ENCODE measurements around the gene IGF1R.

Gene IGF1R

DNA sequence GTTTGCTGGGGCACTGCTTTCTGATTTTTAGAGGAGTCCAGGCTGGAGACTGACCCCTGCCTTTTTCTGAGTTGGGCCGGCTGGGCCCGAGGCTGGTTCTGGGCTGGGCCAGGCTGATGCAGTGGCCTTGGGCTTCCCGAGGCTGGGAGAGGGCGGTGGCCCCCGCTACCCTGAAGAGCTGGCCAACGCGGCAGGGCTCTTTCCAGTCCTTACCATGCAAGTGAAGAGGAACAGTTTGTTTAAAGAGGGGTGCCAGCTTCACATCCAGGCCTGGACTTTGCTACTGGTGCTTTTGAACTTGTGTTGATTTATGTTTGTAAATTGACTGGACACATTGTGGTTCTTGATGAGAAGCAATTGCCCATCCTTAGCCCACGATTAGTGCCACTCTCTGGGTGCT is 15.3 kb downstream of the IGF1R start:
- H3K4me3 ChIP-seq (replicated peaks; ENCODE audit: insufficient read depth, low read length): no peak overlapping the region
- no peak for DNase-seq (ENCODE audit: low read depth in 1 of 2, low spot score in 1 of 2)
- no peaks in the 10 kb centered on the region for H3K27me3 ChIP-seq (ENCODE audit: insufficient read depth, poor library complexity, severe bottlenecking)
- TF ChIP-seq, protein P1, sequence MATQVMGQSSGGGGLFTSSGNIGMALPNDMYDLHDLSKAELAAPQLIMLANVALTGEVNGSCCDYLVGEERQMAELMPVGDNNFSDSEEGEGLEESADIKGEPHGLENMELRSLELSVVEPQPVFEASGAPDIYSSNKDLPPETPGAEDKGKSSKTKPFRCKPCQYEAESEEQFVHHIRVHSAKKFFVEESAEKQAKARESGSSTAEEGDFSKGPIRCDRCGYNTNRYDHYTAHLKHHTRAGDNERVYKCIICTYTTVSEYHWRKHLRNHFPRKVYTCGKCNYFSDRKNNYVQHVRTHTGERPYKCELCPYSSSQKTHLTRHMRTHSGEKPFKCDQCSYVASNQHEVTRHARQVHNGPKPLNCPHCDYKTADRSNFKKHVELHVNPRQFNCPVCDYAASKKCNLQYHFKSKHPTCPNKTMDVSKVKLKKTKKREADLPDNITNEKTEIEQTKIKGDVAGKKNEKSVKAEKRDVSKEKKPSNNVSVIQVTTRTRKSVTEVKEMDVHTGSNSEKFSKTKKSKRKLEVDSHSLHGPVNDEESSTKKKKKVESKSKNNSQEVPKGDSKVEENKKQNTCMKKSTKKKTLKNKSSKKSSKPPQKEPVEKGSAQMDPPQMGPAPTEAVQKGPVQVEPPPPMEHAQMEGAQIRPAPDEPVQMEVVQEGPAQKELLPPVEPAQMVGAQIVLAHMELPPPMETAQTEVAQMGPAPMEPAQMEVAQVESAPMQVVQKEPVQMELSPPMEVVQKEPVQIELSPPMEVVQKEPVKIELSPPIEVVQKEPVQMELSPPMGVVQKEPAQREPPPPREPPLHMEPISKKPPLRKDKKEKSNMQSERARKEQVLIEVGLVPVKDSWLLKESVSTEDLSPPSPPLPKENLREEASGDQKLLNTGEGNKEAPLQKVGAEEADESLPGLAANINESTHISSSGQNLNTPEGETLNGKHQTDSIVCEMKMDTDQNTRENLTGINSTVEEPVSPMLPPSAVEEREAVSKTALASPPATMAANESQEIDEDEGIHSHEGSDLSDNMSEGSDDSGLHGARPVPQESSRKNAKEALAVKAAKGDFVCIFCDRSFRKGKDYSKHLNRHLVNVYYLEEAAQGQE (IDR thresholded peaks at IDR 0.05; ENCODE audit: insufficient replicate concordance, low read depth): no peak
- TF ChIP-seq GABPA (IDR thresholded peaks at IDR 0.05; ENCODE audit: low read depth): no peak
- TF ChIP-seq, protein P2, sequence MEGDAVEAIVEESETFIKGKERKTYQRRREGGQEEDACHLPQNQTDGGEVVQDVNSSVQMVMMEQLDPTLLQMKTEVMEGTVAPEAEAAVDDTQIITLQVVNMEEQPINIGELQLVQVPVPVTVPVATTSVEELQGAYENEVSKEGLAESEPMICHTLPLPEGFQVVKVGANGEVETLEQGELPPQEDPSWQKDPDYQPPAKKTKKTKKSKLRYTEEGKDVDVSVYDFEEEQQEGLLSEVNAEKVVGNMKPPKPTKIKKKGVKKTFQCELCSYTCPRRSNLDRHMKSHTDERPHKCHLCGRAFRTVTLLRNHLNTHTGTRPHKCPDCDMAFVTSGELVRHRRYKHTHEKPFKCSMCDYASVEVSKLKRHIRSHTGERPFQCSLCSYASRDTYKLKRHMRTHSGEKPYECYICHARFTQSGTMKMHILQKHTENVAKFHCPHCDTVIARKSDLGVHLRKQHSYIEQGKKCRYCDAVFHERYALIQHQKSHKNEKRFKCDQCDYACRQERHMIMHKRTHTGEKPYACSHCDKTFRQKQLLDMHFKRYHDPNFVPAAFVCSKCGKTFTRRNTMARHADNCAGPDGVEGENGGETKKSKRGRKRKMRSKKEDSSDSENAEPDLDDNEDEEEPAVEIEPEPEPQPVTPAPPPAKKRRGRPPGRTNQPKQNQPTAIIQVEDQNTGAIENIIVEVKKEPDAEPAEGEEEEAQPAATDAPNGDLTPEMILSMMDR (IDR thresholded peaks at IDR 0.05; ENCODE audit: insufficient read depth, low read length): no peak
- TF ChIP-seq SPI1 (IDR thresholded peaks at IDR 0.05; ENCODE audit: borderline replicate concordance, low read depth): no peak
- no peak for TF ChIP-seq POLR2AphosphoS5 (IDR thresholded peaks at IDR 0.05; ENCODE audit: low read depth)
- no peak overlapping the region for H3K27ac ChIP-seq (replicated peaks)

DNA sequence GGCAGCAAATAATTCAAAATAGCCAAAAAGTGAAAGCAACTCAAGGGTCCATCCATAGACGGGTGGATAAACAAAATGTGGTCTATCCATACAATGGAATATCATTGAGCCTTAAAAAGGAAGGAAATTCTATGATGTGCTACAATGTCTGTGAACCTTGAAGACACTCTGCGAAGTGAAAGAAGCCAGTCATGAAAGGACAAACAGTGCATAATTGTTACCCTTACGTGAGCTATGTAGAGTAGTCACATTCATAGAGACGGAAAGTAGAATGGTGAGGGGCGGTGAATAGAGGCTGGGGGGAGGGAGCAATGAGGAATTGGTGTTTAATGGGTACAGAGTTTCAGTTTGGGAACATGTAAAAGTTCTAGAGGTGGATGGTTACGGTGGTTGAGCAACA is 18.1 kb downstream of the IGF1R start:
- H3K4me3 ChIP-seq (replicated peaks; ENCODE audit: insufficient read depth, low read length): no peak overlapping the region
- H3K27ac ChIP-seq (replicated peaks): no peak overlapping the region
- TF ChIP-seq GABPA (IDR thresholded peaks at IDR 0.05; ENCODE audit: low read depth) (no peak), SPI1 (IDR thresholded peaks at IDR 0.05; ENCODE audit: borderline replicate concordance, low read depth) (no peak), POLR2AphosphoS5 (IDR thresholded peaks at IDR 0.05; ENCODE audit: low read depth) (no peak)
- TF ChIP-seq, protein P2 (IDR thresholded peaks at IDR 0.05; ENCODE audit: insufficient read depth, low read length): no peak
- TF ChIP-seq, protein P1 (IDR thresholded peaks at IDR 0.05; ENCODE audit: insufficient replicate concordance, low read depth): no peak
- DNase-seq (ENCODE audit: low read depth in 1 of 2, low spot score in 1 of 2): no peak
- H3K27me3 ChIP-seq (ENCODE audit: insufficient read depth, poor library complexity, severe bottlenecking): no peaks in the 10 kb centered on the region

DNA sequence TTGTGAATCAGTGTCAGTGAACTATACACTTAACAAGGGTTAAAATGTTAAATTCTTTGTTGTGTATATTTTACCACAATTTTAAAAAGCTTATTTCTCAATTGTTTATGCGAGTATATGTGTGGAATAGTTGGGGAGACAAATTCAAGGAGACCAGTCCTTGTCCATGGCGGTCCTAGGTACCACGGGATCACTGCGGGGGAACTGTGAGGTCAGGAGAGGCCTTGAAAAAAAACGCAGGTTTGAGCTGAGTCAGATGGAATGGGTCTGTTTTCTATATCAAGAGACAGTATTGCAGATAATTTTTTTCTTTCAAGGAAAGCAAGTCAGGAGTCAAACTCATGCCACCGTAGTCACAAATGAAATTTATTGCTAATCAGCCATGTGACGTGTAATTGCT is 18.5 kb downstream of the IGF1R start:
- Histone ChIP-seq H3K27me3 (ENCODE audit: insufficient read depth, poor library complexity, severe bottlenecking) (no peaks in the 10 kb centered on the region), H3K27ac (replicated peaks) (no peak overlapping the region), H3K4me3 (replicated peaks; ENCODE audit: insufficient read depth, low read length) (no peak overlapping the region)
- TF ChIP-seq, protein P1 (IDR thresholded peaks at IDR 0.05; ENCODE audit: insufficient replicate concordance, low read depth): no peak
- TF ChIP-seq POLR2AphosphoS5 (IDR thresholded peaks at IDR 0.05; ENCODE audit: low read depth) (no peak), SPI1 (IDR thresholded peaks at IDR 0.05; ENCODE audit: borderline replicate concordance, low read depth) (no peak), GABPA (IDR thresholded peaks at IDR 0.05; ENCODE audit: low read depth) (no peak)
- TF ChIP-seq, protein P2 (IDR thresholded peaks at IDR 0.05; ENCODE audit: insufficient read depth, low read length): no peak
- DNase-seq (ENCODE audit: low read depth in 1 of 2, low spot score in 1 of 2): no peak
